ENCODE results near the gene IARS1. TPM values are rescaled to one million over a fixed set of nuclear protein-coding genes. Genes with fewer than 3 reads are reported as not detected.

IARS1 gene
- total RNA-seq, 2 donors from 2014 or later = 45.1 to 68.6 TPM

- intact Hi-C loops (cut with DNase I) = no loop called here
- H3K4me3 ChIP-seq = no peak overlapping the region
- DNase-seq (no peak), ATAC-seq (no peak)
- no peaks in the 10 kb centered on the region for H3K27me3 ChIP-seq
- peaks cover 14% of the 10 kb centered on the region for H3K4me1 ChIP-seq
- 88 to 91% methylated on average over 4 of the region's 4 CpGs for WGBS, 2 donors
- TF ChIP-seq, protein P1, sequence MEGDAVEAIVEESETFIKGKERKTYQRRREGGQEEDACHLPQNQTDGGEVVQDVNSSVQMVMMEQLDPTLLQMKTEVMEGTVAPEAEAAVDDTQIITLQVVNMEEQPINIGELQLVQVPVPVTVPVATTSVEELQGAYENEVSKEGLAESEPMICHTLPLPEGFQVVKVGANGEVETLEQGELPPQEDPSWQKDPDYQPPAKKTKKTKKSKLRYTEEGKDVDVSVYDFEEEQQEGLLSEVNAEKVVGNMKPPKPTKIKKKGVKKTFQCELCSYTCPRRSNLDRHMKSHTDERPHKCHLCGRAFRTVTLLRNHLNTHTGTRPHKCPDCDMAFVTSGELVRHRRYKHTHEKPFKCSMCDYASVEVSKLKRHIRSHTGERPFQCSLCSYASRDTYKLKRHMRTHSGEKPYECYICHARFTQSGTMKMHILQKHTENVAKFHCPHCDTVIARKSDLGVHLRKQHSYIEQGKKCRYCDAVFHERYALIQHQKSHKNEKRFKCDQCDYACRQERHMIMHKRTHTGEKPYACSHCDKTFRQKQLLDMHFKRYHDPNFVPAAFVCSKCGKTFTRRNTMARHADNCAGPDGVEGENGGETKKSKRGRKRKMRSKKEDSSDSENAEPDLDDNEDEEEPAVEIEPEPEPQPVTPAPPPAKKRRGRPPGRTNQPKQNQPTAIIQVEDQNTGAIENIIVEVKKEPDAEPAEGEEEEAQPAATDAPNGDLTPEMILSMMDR (IDR thresholded peaks at IDR 0.05) = no peak
- no peak for TF ChIP-seq POLR2A (IDR thresholded peaks at IDR 0.05)
- H3K36me3 ChIP-seq (replicated peaks in 1 of 2; ENCODE audit: insufficient read depth in 1 of 2, low read depth in 2 of 2) = peaks cover 20 to 63% of the 10 kb centered on the region in 2 donors
- H3K9me3 ChIP-seq = no peaks in the 10 kb centered on the region
- H3K27ac ChIP-seq = no peak overlapping the region
These were observed 46.2 kb downstream of the IARS1 start for GRCh38 chr9:92247296-92247695.

DNA sequence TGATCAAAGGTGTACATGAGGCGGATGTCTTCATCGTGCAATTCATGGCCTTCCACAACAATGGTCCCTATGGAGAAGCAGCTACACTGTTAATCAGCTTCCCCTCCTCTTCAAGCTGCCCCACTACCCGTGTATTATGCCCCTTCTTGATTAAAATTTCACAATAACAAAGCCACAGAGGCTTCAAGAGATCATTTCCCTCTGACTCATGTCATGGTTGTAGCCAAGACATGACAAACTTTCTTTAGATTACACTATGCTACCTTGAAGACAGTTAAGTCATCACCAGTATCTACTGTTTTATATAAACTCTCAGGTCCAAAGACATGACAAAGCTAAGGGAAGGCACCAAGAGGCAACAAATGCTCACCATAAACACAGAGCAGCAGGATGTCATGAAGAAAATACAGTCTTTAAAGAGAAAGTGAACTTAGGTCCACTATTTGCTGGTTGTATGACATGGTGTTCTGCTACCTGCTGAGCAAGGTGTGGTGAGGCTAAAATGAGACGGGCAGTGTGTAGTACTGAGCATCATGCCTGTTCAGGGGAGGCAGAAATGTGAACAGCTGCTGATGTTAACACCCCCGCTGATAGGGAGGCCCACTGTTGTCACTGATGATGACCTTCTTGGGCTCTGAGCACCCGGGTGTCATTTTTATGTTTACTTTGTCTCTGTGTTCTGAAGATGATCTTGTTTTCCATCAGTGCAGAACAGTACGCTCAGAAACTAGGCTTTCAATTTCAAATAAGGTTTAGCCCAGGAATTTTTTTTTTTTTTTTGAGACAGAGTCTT is 48.3 kb downstream of the IARS1 start:
- H3K27ac ChIP-seq = peak overlapping the region in 1 of 4 donors; percentile 14
- H3K36me3 ChIP-seq (replicated peaks in 1 of 2; ENCODE audit: insufficient read depth in 1 of 2, low read depth in 2 of 2) = peaks cover 19 to 57% of the 10 kb centered on the region in 2 donors
- peak; percentile 59 for ATAC-seq
- no peak overlapping the region for H3K4me3 ChIP-seq
- intact Hi-C loops (cut with DNase I) = no loop called here
- TF ChIP-seq, protein P1 (IDR thresholded peaks at IDR 0.05) = no peak
- no peak for TF ChIP-seq POLR2A (IDR thresholded peaks at IDR 0.05)
- no peaks in the 10 kb centered on the region for H3K27me3 ChIP-seq
- H3K4me1 ChIP-seq = peaks cover 14% of the 10 kb centered on the region
- 81 to 82% methylated on average over 7 of the region's 7 CpGs for WGBS, 2 donors
- no peaks in the 10 kb centered on the region for H3K9me3 ChIP-seq
- DNase-seq = peak in 3 of 4 donors; percentile 25 to 43 (median 31)

Small RNA genes lying within 50 kb of the gene (microRNA-seq; reads per million reads assigned to microRNA genes)
- gene MIR3651 (ENCODE audit: borderline number of aligned reads in 2 of 2, borderline replicate concordance in 2 of 2) = 0.47 to 3.6 reads per million in 2 donors

Small RNA genes lying within 50 kb of the gene (small RNA-seq; reads per million reads assigned to genes)
- gene MIR3651 = not detected
- 2.4 reads per million, percentile 75 among the genes with 10 or more reads in this experiment for gene SNORA84

Other genes with a start within 250 kb of the IARS1 start
- gene SPTLC1, start 178.3 kb downstream of the IARS1 start, total RNA-seq = 10 to 100 TPM; 34.9 to 36.1 TPM
- gene NOL8, start 31.7 kb upstream of the IARS1 start, total RNA-seq = 10 to 100 TPM; 26.5 to 38.2 TPM
- 1 to 10 TPM in 1 of 2 donors, under 1 TPM in 1; 0.78 to 2.3 TPM for gene CENPP, start 32.3 kb upstream of the IARS1 start, total RNA-seq
- 1 to 10 TPM; 2.6 to 4.4 TPM for gene OGN, start 110.9 kb upstream of the IARS1 start, total RNA-seq
- gene OMD, start 130.8 kb upstream of the IARS1 start, total RNA-seq = 1 to 10 TPM in 1 of 2 donors, under 1 TPM in 1; 0.33 to 4.9 TPM
- 10 to 100 TPM in 1 of 2 donors, 1 to 10 TPM in 1; 3.6 to 13.5 TPM for gene ASPN, start 188.8 kb upstream of the IARS1 start, total RNA-seq
- 1 to 10 TPM; 6.5 to 8.2 TPM for gene ECM2, start 242.3 kb upstream of the IARS1 start, total RNA-seq